ENCODE data around the gene DCUN1D4. TPM values are rescaled to one million over a fixed set of nuclear protein-coding genes. Genes with fewer than 3 reads are reported as not detected.

The DCUN1D4 gene
- total RNA-seq, result 61.2 and 65.4 TPM in 2 replicates

GRCh38 chr4:51842554-51843308, at the start of gene DCUN1D4:
Gene DCUN1D4, plus strand, starts transcription at chr4:51843153. Its CDS starts 90 bp downstream, at chr4:51843243.

Other genes starting within 250 kb of the DCUN1D4 start
- gene LRRC66, start 177.2 kb downstream of the DCUN1D4 start, total RNA-seq, result 0.89 and 0.91 TPM in 2 replicates
- gene SGCB, start 195.1 kb downstream of the DCUN1D4 start, total RNA-seq, result 71.0 and 85.7 TPM in 2 replicates
- 15.6 and 32.6 TPM in 2 replicates for gene SPATA18, start 208.2 kb downstream of the DCUN1D4 start, total RNA-seq